GM12874 (cell line): ENCODE results near the gene NRL.

Source experiments
- TF ChIP-seq, protein P1 (sequence below): IDR thresholded peaks from 2 replicates; pipeline ENCODE4 v1.5.1; 2011; ENCODE audit warnings: low read depth, mild to moderate bottlenecking, control low read depth, low read length, moderate library complexity; ENCODE audit not compliant: insufficient read depth

The NRL gene

DNA sequence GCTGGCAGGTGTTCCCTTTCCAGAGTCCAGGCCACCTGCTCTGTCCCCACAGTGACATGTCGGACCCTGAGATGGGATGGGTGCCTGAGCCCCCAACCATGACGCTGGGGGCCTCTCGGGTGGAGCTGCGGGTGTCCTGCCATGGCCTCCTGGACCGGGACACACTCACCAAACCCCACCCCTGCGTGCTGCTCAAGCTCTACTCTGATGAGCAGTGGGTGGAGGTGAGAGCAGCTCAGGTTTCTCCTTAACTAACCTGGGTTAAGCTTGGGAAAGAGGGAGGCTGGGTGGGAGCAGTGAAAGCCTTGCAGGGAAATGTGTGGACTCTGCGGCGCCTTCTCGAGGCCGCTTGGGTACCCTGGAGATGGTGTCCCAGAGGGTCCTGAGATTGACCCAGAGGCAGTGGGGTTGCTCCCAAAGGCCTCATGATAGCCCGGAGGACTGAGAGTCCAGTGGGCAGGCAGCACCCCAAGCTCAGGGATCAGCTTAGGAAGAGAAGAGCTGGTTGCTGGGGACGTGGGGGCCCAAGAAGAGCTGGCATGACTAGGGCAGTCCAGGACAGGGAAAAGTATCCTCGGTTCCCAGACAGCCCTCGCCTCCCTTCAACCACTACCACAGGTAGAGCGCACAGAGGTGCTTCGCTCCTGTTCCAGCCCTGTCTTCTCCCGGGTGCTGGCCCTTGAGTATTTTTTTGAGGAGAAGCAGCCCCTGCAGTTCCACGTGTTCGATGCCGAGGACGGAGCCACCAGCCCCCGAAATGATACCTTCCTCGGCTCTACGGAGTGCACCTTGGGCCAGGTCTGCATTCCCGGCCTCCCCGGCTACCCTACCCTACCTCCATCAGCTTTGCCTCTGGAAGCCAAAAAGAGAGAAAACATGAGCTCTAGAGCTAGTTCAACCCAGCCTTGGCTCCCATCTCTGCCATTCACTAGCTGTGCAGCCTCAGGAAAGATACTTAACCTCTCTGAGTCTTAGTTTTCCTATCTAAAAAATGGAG lies 41.6 kb downstream of the NRL start:
- TF ChIP-seq, protein P1, sequence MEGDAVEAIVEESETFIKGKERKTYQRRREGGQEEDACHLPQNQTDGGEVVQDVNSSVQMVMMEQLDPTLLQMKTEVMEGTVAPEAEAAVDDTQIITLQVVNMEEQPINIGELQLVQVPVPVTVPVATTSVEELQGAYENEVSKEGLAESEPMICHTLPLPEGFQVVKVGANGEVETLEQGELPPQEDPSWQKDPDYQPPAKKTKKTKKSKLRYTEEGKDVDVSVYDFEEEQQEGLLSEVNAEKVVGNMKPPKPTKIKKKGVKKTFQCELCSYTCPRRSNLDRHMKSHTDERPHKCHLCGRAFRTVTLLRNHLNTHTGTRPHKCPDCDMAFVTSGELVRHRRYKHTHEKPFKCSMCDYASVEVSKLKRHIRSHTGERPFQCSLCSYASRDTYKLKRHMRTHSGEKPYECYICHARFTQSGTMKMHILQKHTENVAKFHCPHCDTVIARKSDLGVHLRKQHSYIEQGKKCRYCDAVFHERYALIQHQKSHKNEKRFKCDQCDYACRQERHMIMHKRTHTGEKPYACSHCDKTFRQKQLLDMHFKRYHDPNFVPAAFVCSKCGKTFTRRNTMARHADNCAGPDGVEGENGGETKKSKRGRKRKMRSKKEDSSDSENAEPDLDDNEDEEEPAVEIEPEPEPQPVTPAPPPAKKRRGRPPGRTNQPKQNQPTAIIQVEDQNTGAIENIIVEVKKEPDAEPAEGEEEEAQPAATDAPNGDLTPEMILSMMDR, result no peak

DNA sequence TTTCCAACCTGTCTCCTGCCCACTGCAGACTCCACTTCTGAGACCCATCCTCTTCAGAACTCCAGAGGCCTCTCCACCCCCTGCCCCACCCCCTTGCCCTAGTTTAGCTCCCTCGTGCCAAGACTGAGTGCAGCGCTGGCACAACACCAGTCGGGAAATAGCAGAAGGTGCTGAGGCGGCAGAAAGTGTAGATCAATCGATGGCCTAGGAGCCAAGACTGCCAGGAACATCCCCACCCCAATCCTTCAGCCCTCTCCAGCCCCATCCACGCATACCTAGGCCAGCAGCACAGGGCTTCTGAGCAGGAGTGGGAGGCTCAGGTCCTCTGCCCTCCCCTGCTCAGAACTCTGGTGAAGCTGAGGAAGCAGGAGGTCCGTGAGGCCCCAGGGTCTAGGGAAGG lies 42.3 kb downstream of the NRL start:
- TF ChIP-seq, protein P1, result no peak

DNA sequence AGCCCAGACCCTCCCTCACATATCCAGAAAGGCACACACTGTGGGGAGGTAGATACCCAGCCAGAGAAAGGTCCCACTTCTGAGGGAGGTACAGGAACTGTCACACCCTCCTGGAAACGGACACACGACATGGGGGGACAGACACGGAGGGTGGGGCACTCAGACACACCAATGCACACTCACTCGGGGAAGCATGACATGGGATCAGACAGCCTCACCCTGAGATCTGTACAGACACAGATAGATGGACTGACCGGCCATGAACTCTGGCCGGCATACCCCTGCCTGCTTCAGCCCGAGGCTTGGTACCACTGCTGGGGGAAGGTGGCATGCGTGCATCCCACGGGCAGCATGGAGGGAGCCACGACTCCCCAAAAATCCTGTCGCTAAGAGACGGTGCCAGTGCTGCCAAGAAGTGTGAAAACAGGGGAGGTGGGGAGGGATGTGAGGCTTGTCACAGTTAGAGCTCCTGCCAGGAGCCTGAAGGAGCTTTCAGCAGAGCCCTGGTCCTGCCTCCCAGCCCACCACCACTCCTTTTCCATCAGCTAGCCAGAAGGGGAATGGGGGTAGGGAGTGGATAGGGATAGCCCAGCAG lies 42.8 kb downstream of the NRL start:
- TF ChIP-seq, protein P1, result no peak

DNA sequence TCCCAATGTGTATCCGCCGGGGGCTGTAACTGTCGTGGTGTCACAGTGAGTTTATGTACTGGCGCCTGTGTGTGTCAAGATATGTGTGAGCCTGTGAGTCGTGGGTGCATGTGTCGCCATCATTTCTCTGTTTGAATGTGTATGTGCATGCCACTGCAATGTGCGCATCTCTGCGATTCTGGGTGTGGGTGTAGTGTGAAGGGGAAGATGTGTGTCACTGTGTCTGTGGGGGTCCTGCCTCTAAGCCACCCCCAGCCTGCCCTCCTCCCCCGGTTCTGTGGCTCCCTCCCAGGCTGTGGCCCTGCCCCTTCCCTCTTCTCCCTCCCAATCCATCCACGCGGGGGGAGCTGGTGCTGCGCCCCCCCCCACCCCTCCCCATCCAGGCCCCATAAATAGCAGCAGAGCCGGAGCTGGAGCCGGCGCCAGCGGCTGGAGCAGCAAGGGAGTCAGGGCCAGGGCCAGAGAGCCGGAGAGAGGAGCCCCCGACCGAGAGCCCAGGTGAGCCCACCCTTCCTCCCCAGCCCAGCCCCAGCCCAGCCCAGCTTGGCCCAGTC lies 43.5 kb downstream of the NRL start, which contains the start of gene CPNE6:
Gene CPNE6 (plus strand): TSS at position 419 of the 554 bp plus-strand sequence. CDS start 1,375 bp downstream, outside the sequence.
- TF ChIP-seq, protein P1, result no peak

DNA sequence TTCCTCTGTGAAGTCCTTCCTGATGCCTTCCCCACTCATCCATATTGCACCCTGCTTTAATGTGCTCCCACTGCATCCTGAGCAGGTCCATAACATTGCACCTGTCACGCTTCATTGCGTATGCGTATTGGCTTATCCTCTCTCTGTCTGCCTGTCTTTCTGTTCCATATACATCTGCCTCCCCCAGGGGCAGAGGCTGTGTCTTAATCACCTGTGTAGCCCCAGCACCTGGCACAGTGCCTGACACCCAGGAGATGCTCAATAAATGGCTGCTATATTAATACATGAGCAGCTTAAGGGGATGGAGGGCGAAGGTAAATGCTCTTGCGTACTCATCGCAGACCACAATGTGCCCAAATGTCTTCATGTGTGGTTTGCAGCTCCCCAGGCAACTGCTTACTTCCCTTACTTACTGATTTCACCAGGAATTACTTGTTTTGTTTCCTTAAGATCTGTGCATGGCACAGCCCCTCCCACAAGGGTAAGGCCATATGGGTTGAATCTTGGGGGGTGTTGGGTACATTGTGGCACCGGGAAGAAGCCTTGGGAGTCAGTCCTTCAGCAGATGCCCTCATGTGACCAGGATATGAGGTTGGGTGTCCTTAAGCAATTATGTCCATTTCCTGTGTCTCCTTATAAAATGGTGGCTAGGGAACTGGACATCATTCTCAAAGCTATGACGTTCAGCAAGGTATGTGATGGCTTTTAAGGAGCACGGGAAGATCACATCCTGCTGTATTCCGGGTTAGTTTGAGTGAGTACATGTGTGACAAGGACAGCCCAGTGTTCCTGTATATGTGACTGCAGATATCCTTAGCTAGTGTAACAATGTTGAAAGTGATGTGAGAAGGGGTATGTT lies 44.2 kb downstream of the NRL start:
- TF ChIP-seq, protein P1, result no peak

DNA sequence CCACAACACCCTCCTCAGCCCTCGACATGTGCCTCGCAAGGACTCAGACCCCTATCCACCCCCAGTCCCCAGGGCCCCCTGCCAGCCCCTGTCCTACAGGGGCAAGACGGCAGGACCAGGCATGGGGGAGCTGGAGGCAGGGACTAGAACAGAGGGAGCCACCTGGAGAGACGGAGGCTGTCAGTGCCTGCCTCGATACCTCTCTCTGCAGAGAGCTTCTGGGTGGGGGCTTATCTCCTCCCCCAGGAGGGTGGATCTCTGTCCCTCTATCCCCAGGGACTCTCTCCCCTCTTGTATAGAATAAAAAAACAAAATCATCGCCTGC lies 45.4 kb downstream of the NRL start:
- TF ChIP-seq, protein P1, result no peak
